WI38 (cell line): ENCODE measurements around the gene TLE6.
"Not testable (repeated sequence)": the region's sequence is repeated elsewhere in the genome, so short reads cannot be mapped to it uniquely, and the experiment has no call there.

Experiments used
- H3K4me3 ChIP-seq: 2 replicates; pipeline ENCODE4 v1.5.1; 2011; ENCODE audit warnings: low read depth, mild to moderate bottlenecking, control low read depth, low read length
- CTCF ChIP-seq: IDR thresholded peaks from 2 replicates; pipeline ENCODE4 v1.5.1; 2012; ENCODE audit warnings: low read depth, mild to moderate bottlenecking, control low read depth, low read length

TLE6 gene

GRCh38 chr19:3006075-3006767 is 28.9 kb downstream of the TLE6 start:
- TF ChIP-seq CTCF: no peak
- no peak overlapping the region for H3K4me3 ChIP-seq

DNA sequence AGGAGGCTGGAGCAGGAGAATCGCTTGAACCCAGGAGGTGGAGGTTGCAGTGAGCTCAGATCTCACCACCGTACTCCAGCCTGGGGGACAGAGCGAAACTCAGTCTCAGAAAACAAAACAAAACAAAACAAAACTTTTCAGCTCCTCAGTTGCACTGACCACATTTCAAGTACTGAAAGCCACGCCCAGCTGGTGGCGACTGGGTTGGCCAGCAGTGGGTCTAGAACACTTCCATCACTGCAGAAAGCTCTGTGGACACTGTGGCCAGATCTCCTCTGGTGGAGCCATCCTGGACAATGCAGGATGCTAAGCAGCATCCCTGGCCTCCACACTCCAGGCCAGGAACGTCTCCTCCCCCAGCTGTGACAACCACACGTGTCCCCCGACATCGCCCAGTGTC is 30.6 kb downstream of the TLE6 start:
- no peak for TF ChIP-seq CTCF

GRCh38 chr19:3008994-3009393 is 31.6 kb downstream of the TLE6 start:
- H3K4me3 ChIP-seq: no peak overlapping the region
- TF ChIP-seq CTCF: no peak

More for the DNA sequence above, 30.6 kb downstream of the TLE6 start:
- no peak overlapping the region for H3K4me3 ChIP-seq

- TF ChIP-seq CTCF: no peak
- H3K4me3 ChIP-seq: no peak overlapping the region
Measured at GRCh38 chr19:3010871-3011270, 33.5 kb downstream of the TLE6 start.

DNA sequence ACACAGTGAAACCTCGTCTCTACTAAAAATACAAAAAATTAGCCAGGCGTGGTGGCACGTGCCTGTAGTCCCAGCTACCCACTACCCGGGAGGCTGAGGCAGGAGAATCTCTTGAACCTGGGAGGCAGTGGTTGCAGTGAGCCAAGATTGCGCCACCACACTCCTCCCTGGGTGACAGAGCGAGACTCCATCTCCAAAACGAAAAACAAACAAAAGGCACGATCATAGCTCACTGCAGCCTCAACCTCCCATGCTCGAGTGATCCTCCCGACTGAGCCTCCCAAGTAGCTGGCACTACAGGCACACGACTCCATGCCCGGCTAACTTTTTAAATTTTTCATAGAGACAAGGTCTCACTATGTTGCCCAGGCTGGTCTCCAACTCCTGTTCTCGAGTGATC is 34.7 kb downstream of the TLE6 start:
- H3K4me3 ChIP-seq: not testable (repeated sequence)

GRCh38 chr19:3012621-3013262 is 35.4 kb downstream of the TLE6 start:
- H3K4me3 ChIP-seq: no peak overlapping the region
- TF ChIP-seq CTCF: no peak

DNA sequence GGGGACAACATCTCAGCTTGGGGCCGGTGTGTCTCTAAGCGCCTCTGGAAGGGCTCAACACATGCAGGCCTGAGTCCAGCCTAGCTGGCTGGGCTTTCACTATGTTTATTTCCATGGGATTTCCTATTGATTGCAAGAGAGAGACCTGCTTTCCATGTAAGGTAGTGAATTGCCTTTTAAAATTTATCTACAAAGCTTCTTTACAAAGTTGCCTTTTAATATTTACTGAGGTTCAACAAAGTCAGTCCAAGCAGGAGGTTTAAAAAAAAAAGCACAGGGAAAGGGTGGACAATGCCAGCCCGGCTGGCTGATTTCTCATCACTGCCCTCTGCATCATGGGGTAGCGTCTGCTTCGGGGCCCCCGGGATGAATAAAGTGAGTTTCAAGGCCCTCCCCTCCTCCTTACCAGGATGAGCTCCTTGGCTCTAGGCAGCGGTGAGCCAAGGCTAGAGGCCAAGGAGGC is 35.9 kb downstream of the TLE6 start:
- H3K4me3 ChIP-seq: no peak overlapping the region
- TF ChIP-seq CTCF: no peak
